Adrenal gland (tissue), 5 donors: ENCODE results near the gene CHTF18.

Experiments
- POLR2A ChIP-seq, 2 donors: fragments of 450-650 bp; IDR thresholded peaks; one replicate each; pipeline ENCODE4 v1.6.1; 2017; ENCODE audit warnings: antibody characterized with exemption in 2 of 2, mild to moderate bottlenecking in 2 of 2, moderate library complexity in 1 of 2
- TF ChIP-seq, protein P1 (sequence below), 6 experiments: fragments of 450-650 bp in 4 of 6; fragments of 200-600 bp in 2 of 6; sonication (generic) in 1 of 6; IDR thresholded peaks; 1 replicate in 5 of 6; 2 replicates in 1 of 6; pipeline versions ENCODE4 v1.5.1 to v1.8.0; 2016 to 2021; ENCODE audit warnings: antibody characterized with exemption in 6 of 6, mild to moderate bottlenecking in 2 of 6, moderate library complexity in 1 of 6
- donor health status: DM: no; HTN: no; CAD: no.

GRCh38 chr16:800834-801511 is 12.6 kb downstream of the CHTF18 start:
- TF ChIP-seq, protein P1, sequence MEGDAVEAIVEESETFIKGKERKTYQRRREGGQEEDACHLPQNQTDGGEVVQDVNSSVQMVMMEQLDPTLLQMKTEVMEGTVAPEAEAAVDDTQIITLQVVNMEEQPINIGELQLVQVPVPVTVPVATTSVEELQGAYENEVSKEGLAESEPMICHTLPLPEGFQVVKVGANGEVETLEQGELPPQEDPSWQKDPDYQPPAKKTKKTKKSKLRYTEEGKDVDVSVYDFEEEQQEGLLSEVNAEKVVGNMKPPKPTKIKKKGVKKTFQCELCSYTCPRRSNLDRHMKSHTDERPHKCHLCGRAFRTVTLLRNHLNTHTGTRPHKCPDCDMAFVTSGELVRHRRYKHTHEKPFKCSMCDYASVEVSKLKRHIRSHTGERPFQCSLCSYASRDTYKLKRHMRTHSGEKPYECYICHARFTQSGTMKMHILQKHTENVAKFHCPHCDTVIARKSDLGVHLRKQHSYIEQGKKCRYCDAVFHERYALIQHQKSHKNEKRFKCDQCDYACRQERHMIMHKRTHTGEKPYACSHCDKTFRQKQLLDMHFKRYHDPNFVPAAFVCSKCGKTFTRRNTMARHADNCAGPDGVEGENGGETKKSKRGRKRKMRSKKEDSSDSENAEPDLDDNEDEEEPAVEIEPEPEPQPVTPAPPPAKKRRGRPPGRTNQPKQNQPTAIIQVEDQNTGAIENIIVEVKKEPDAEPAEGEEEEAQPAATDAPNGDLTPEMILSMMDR (IDR thresholded peaks at IDR 0.05): no peak
- TF ChIP-seq POLR2A (IDR thresholded peaks at IDR 0.05): no peak
